Measurements from ENCODE around the gene SMARCE1.

The SMARCE1 gene

DNA sequence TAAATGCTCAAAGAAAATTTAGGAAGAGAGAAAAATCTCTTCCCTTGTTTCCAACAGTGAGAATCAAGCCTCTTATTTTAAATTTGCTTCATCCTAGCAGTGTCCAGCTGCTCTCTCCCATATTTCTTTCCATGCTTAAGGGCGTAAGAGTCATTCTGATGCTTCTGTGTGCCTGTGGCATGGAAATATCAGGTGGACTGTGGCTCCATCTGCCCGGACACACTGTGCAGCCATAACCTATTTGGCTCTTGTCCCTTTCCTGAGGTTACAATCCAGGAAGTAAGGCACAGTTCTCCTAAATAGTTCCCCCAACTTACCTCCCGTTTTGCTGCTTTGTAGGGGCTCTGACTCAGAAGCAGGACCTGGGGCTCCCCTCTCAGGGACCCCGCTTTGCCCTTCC, 23.7 kb upstream of the SMARCE1 start:
- TF ChIP-seq, protein P1, sequence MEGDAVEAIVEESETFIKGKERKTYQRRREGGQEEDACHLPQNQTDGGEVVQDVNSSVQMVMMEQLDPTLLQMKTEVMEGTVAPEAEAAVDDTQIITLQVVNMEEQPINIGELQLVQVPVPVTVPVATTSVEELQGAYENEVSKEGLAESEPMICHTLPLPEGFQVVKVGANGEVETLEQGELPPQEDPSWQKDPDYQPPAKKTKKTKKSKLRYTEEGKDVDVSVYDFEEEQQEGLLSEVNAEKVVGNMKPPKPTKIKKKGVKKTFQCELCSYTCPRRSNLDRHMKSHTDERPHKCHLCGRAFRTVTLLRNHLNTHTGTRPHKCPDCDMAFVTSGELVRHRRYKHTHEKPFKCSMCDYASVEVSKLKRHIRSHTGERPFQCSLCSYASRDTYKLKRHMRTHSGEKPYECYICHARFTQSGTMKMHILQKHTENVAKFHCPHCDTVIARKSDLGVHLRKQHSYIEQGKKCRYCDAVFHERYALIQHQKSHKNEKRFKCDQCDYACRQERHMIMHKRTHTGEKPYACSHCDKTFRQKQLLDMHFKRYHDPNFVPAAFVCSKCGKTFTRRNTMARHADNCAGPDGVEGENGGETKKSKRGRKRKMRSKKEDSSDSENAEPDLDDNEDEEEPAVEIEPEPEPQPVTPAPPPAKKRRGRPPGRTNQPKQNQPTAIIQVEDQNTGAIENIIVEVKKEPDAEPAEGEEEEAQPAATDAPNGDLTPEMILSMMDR (IDR thresholded peaks at IDR 0.05; ENCODE audit: borderline replicate concordance, control extremely low read depth, extremely low read depth, insufficient read depth, missing control alignments): no peak
- DNase-seq (ENCODE audit: low spot score): no peak
- in situ Hi-C loops (cut with MboI; ENCODE audit: low sequenced_read_pairs, unreplicated experiment): no loop called here

DNA sequence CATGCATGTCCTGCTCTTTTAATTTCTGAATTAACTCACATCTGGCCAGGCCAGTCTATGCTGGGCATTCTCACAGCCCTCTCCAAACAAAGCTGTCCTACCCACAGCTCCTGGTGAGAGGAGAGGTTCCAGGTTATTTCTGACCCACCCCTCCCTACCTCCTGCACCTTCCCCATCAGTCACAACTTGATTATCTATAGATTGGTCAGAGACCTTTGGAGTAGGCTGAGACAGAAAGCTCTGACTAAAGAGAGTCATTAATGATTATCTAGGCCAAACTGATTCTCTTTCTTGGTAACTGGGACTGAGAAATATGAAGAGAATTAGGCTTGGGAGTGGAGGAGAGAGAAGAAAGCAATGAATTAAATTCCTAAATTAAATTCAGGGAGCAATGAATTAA, 18.7 kb upstream of the SMARCE1 start:
- DNase-seq (ENCODE audit: low spot score): no peak
- in situ Hi-C loops (cut with MboI; ENCODE audit: low sequenced_read_pairs, unreplicated experiment): no loop called here
- TF ChIP-seq, protein P1 (IDR thresholded peaks at IDR 0.05; ENCODE audit: borderline replicate concordance, control extremely low read depth, extremely low read depth, insufficient read depth, missing control alignments): no peak

DNA sequence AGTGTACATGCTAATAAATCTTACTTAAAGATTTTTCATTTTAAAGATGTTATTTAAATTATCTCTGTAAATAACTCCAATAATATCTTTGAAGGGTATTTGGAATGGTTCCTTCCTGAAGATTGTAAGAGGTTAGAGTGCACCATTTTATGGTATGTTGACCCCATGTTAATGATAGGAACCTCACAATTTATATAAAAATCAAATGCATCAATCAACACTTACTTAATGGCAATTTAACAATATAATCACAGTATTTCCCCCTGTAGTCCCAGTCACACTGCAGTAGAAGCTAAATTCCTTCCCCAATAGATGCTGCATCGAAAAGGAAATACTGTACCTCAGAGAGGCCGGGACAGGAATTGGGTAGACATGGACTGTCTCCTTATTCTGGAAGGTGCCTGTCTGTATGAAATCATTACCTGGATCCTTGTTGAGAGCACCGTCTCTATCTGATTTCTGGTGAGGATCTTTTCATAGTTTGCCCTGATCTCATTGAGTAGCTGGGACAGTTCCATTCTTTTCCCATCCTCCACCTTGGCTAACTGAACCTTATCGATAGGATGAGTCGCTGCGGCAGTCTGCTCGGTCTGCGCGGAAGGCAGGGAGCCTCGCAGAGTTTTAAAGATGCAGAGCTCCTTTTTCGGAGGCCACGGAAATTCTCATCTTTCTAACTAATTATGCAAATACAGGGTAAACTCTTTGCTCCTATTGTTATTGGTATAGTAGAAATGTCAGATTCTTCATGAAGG, 17.1 kb upstream of the SMARCE1 start, which contains the start of gene KRT222:
Gene KRT222 (minus strand): TSS at position 596 of the 752 bp plus-strand sequence. CDS start 78 bp downstream, at position 518.
- TF ChIP-seq, protein P1 (IDR thresholded peaks at IDR 0.05; ENCODE audit: borderline replicate concordance, control extremely low read depth, extremely low read depth, insufficient read depth, missing control alignments): no peak
- DNase-seq (ENCODE audit: low spot score): no peak

DNA sequence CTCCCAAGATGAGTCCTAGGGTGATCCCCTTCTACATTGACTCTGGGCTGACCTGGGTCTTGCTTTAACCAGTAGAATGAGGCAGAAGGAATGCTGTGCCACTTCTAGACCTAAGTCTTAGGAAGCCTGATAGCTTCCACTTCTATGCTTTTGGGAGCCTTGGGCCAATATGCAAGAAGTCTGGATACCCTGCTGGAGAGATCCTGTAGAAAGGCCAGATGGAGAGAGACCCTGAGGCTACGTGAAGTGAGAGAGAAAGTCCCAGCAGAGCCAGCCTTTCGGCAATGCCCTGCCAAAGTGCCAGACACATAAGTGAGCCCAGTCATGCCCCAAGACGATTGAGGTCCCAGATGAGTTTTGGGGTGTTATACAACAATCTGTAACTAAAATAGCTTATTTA, 15.6 kb upstream of the SMARCE1 start:
- TF ChIP-seq, protein P1 (IDR thresholded peaks at IDR 0.05; ENCODE audit: borderline replicate concordance, control extremely low read depth, extremely low read depth, insufficient read depth, missing control alignments): no peak
- in situ Hi-C loops (cut with MboI; ENCODE audit: low sequenced_read_pairs, unreplicated experiment): no loop called here
- DNase-seq (ENCODE audit: low spot score): no peak

More for the DNA sequence above, 17.1 kb upstream of the SMARCE1 start, which contains the start of gene KRT222:
- in situ Hi-C loops (cut with MboI; ENCODE audit: low sequenced_read_pairs, unreplicated experiment): no loop called here

DNA sequence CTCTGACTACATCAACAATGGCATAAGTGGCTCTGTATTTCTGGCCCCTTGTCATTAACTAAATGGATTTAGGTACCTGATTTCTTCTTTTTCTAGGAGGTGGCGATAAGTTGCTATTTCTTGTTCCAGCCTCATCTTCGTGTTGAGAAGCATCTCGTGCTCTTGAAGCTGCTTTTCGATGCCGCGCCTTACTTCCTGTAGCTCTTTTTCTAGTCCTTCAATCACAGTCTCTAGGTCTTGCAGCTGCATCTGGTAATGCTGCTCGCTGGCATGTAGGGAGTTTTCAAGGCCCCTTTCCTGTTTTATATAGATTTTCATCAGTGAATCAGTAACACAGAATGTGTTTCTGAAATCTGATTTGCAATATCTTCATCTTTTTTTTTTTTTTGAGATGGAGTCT, 12.3 kb upstream of the SMARCE1 start:
- no peak for DNase-seq (ENCODE audit: low spot score)
- TF ChIP-seq, protein P1 (IDR thresholded peaks at IDR 0.05; ENCODE audit: borderline replicate concordance, control extremely low read depth, extremely low read depth, insufficient read depth, missing control alignments): no peak
- in situ Hi-C loops (cut with MboI; ENCODE audit: low sequenced_read_pairs, unreplicated experiment): no loop called here

DNA sequence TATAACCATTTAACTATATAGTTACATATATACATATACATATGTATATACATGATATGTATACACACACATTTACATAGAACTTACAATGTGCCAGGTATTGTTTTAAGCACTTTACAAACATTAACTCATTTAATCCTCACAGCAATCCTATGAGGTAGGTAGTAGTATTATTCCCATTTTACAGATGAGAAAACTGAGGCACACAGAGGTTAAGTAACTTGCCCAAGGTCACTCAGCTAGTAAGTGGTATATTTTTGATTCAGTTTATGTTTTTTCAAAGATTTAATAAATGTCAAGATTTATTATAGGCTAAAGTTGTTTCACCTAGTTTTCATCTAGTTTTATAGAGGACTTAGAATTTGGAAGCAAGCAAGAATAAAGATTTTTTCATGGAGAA, 10.8 kb upstream of the SMARCE1 start:
- DNase-seq (ENCODE audit: low spot score): no peak
- TF ChIP-seq, protein P1 (IDR thresholded peaks at IDR 0.05; ENCODE audit: borderline replicate concordance, control extremely low read depth, extremely low read depth, insufficient read depth, missing control alignments): no peak

More for the DNA sequence above, 10.8 kb upstream of the SMARCE1 start:
- in situ Hi-C loops (cut with MboI; ENCODE audit: low sequenced_read_pairs, unreplicated experiment): no loop called here
